ENCODE measurements around the gene ERC2.

ERC2 gene

DNA sequence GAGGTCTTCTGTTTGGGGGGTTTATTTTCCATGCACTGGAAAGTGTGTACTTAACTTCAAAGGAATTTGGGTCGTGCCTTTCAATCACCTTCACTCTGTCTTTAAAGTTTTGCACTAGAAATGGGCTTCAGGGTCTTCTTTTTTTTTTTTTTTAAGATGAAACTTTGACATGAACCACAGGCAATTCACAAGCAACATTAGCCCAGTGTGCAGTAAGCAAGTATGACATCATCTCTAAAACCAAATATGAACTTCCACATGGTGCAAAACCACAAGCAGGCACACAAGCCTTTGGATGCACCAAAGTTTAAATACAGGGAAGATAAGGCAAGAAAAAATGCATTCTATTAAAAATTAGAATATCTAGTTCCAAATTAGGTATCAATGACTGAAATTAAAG lies 381.9 kb downstream of the ERC2 start:
- H4K20me1 ChIP-seq (ENCODE audit: low read depth, low read length), result no peaks in the 10 kb centered on the region
- H3K9ac ChIP-seq (ENCODE audit: low read length), result no peak overlapping the region
- TF ChIP-seq EZH2phosphoT487 (conservative IDR thresholded peaks at IDR 0.05; ENCODE audit: low read length), result no peak
- TF ChIP-seq, protein P1, sequence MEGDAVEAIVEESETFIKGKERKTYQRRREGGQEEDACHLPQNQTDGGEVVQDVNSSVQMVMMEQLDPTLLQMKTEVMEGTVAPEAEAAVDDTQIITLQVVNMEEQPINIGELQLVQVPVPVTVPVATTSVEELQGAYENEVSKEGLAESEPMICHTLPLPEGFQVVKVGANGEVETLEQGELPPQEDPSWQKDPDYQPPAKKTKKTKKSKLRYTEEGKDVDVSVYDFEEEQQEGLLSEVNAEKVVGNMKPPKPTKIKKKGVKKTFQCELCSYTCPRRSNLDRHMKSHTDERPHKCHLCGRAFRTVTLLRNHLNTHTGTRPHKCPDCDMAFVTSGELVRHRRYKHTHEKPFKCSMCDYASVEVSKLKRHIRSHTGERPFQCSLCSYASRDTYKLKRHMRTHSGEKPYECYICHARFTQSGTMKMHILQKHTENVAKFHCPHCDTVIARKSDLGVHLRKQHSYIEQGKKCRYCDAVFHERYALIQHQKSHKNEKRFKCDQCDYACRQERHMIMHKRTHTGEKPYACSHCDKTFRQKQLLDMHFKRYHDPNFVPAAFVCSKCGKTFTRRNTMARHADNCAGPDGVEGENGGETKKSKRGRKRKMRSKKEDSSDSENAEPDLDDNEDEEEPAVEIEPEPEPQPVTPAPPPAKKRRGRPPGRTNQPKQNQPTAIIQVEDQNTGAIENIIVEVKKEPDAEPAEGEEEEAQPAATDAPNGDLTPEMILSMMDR (IDR thresholded peaks at IDR 0.05; ENCODE audit: insufficient read depth, low read length, poor library complexity, severe bottlenecking), result no peak
- no peaks in the 10 kb centered on the region for H3K79me2 ChIP-seq (ENCODE audit: insufficient read depth, low read length)
- no peak overlapping the region for H2AFZ ChIP-seq (ENCODE audit: low read depth, low read length, severe bottlenecking)
- H3F3A ChIP-seq (ENCODE audit: insufficient read depth), result no peaks in the 10 kb centered on the region
- H3K4me2 ChIP-seq (ENCODE audit: low read depth, low read length, poor library complexity, severe bottlenecking), result no peak overlapping the region
- no peaks in the 10 kb centered on the region for H3K9me3 ChIP-seq (ENCODE audit: insufficient read depth, low read length)
- H3K4me3 ChIP-seq (ENCODE audit: insufficient read depth, low read length, poor library complexity, severe bottlenecking), result no peak overlapping the region
- no peaks in the 10 kb centered on the region for H3K9me2 ChIP-seq (replicated peaks; ENCODE audit: insufficient read depth, low read length)
- no peak overlapping the region for H3K27ac ChIP-seq (ENCODE audit: low read depth, low read length)
- no peaks in the 10 kb centered on the region for H3K27me3 ChIP-seq (ENCODE audit: low read length)
- H3K36me3 ChIP-seq (ENCODE audit: low read length), result no peaks in the 10 kb centered on the region

DNA sequence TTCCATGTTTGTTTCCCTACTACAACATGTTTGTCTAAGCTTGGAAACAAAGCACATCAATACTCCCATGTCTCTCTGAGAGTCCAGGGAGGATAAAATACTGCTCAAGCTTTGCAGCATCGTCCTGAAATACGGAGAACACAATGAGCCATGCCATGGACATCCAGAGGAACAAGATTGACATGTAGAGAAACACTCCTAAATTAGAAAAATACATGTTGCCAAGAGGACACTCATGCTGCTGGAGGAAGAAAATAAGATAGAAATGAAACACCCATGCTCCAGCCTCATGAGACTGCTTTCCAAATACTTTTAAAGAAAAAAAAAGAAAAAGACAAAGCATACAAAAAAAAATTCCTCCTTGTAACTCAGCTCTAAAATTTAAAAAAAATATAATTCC lies 387.0 kb downstream of the ERC2 start:
- no peak overlapping the region for H3K27ac ChIP-seq (ENCODE audit: low read depth, low read length)
- no peak for TF ChIP-seq EZH2phosphoT487 (conservative IDR thresholded peaks at IDR 0.05; ENCODE audit: low read length)
- TF ChIP-seq, protein P1 (IDR thresholded peaks at IDR 0.05; ENCODE audit: insufficient read depth, low read length, poor library complexity, severe bottlenecking), result no peak
- no peaks in the 10 kb centered on the region for H3K9me3 ChIP-seq (ENCODE audit: insufficient read depth, low read length)
- H3K9ac ChIP-seq (ENCODE audit: low read length), result no peak overlapping the region
- no peak overlapping the region for H2AFZ ChIP-seq (ENCODE audit: low read depth, low read length, severe bottlenecking)
- no peak overlapping the region for H3K4me2 ChIP-seq (ENCODE audit: low read depth, low read length, poor library complexity, severe bottlenecking)
- H3F3A ChIP-seq (ENCODE audit: insufficient read depth), result no peaks in the 10 kb centered on the region
- H4K20me1 ChIP-seq (ENCODE audit: low read depth, low read length), result no peaks in the 10 kb centered on the region
- H3K27me3 ChIP-seq (ENCODE audit: low read length), result no peaks in the 10 kb centered on the region
- no peaks in the 10 kb centered on the region for H3K79me2 ChIP-seq (ENCODE audit: insufficient read depth, low read length)
- H3K4me3 ChIP-seq (ENCODE audit: insufficient read depth, low read length, poor library complexity, severe bottlenecking), result no peak overlapping the region
- no peaks in the 10 kb centered on the region for H3K36me3 ChIP-seq (ENCODE audit: low read length)
- no peaks in the 10 kb centered on the region for H3K9me2 ChIP-seq (replicated peaks; ENCODE audit: insufficient read depth, low read length)

DNA sequence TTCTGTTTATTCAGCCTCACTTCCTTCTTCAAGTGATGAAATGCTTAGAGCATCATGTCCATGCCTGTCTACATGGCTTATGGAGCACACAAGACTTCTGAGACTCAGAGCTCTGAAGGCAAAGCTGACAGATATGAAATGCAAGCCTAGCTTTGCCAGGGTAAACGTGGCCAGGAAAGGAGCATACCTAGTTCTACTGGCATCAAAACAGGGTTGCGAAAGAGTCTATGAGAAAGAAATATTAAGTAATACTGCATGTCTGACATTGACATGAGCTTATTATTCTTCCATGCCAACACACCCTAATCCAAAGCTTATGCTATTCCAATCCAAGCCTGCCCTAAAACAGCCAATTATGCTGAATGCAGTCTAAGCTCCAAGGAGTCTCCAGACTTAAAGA lies 391.5 kb downstream of the ERC2 start:
- no peaks in the 10 kb centered on the region for H3K9me3 ChIP-seq (ENCODE audit: insufficient read depth, low read length)
- no peak for TF ChIP-seq EZH2phosphoT487 (conservative IDR thresholded peaks at IDR 0.05; ENCODE audit: low read length)
- TF ChIP-seq, protein P1 (IDR thresholded peaks at IDR 0.05; ENCODE audit: insufficient read depth, low read length, poor library complexity, severe bottlenecking), result no peak
- H2AFZ ChIP-seq (ENCODE audit: low read depth, low read length, severe bottlenecking), result no peak overlapping the region
- no peaks in the 10 kb centered on the region for H3F3A ChIP-seq (ENCODE audit: insufficient read depth)
- no peaks in the 10 kb centered on the region for H3K27me3 ChIP-seq (ENCODE audit: low read length)
- no peak overlapping the region for H3K4me3 ChIP-seq (ENCODE audit: insufficient read depth, low read length, poor library complexity, severe bottlenecking)
- H3K27ac ChIP-seq (ENCODE audit: low read depth, low read length), result no peak overlapping the region
- no peaks in the 10 kb centered on the region for H3K36me3 ChIP-seq (ENCODE audit: low read length)
- H4K20me1 ChIP-seq (ENCODE audit: low read depth, low read length), result no peaks in the 10 kb centered on the region
- no peak overlapping the region for H3K9ac ChIP-seq (ENCODE audit: low read length)
- no peaks in the 10 kb centered on the region for H3K79me2 ChIP-seq (ENCODE audit: insufficient read depth, low read length)
- no peak overlapping the region for H3K4me2 ChIP-seq (ENCODE audit: low read depth, low read length, poor library complexity, severe bottlenecking)
- H3K9me2 ChIP-seq (replicated peaks; ENCODE audit: insufficient read depth, low read length), result no peaks in the 10 kb centered on the region

Data from SU-DHL-6 (cell line).